ENCODE measurements around the gene NINJ1. TPM values are rescaled to one million over a fixed set of nuclear protein-coding genes. Genes with fewer than 3 reads are reported as not detected.

NINJ1 gene
- total RNA-seq, 2 experiments from 2014 or later = 31.1 to 54.9 TPM

DNA sequence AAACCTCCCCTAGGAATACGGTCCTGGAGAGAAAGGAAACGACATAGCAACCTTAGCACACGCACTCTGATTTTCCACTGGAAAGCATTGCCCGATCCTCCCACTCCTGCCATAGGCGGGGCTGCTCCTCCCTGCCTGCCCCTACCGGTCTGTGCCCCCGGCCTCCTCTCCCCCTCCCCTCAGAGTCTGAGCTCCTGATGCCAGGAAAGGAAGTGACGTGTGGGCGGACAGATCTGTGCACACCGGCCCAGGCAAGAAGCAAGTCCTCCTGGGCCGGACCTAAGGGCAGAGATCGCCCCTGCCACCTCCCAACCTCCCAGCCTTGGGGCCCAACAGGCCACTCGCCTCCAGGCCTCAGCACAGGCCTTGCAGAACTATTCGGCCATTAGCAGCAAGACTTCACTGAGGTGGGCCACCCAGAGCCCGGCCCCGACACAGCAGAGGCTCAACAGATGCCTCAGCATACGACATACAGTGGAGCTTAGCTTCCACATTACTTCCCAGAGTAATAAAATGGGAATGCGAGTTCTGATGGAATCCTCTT lies 7.2 kb downstream of the NINJ1 start:
- Mint-ChIP-seq H3K27ac (peak overlapping the region; percentile 90), H3K36me3 (peaks cover 8% of the 10 kb centered on the region), H3K9me3 (ENCODE audit: low read depth) (no peaks in the 10 kb centered on the region), H3K27me3 (no peaks in the 10 kb centered on the region), H3K4me1 (peaks cover 58% of the 10 kb centered on the region), H3K4me3 (no peak overlapping the region)
- ATAC-seq = no peak
- CTCF ChIA-PET = interaction anchor here (2.6 to 4.8 kb wide), 2 partner anchors 17 to 18 kb away, joined by 10 to 45 read pairs; no protein-coding TSS in a partner anchor
- no peak for DNase-seq

DNA sequence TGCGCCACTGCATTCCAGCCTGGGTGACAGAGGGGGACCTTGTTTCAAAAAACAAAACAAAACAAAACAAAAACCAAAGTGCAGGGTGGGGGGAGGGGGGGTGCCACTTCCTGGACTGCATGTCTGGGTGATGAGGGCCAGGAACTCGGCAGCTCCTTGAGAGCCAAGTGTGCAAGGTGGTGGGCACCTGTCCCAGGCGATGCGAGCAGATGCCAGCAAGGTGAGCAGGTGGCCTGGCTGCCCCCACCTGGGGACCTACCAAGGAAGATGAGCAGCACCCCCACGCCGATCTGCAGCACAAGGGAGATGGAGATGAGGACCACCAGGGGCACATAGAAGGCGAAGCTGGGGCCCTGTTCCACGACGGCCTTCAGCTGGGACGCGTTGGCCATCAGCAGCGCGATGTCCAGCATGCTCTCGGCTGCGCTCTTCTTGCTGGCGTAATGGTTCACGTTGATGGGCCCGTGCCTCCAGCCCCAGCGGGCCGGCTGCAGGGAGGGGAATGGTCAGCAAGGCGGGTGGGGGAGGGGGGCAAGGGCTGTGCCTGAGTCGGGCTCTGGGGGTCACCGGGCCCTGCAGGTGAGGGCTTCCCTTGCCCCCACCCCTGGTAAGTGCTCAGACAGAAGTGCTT lies 7.8 kb downstream of the NINJ1 start:
- Mint-ChIP-seq H3K27ac (peak overlapping the region; percentile 90), H3K9me3 (ENCODE audit: low read depth) (no peaks in the 10 kb centered on the region), H3K36me3 (peaks cover 8% of the 10 kb centered on the region), H3K27me3 (no peaks in the 10 kb centered on the region), H3K4me1 (peaks cover 52% of the 10 kb centered on the region), H3K4me3 (peak overlapping the region; percentile 20)
- DNase-seq (no peak), ATAC-seq (peak; percentile 21)
- CTCF ChIA-PET = interaction anchor here (1.3 to 4.8 kb wide), 3 partner anchors 18 to 123 kb away, joined by 3 to 45 read pairs (median 10); no protein-coding TSS in a partner anchor

DNA sequence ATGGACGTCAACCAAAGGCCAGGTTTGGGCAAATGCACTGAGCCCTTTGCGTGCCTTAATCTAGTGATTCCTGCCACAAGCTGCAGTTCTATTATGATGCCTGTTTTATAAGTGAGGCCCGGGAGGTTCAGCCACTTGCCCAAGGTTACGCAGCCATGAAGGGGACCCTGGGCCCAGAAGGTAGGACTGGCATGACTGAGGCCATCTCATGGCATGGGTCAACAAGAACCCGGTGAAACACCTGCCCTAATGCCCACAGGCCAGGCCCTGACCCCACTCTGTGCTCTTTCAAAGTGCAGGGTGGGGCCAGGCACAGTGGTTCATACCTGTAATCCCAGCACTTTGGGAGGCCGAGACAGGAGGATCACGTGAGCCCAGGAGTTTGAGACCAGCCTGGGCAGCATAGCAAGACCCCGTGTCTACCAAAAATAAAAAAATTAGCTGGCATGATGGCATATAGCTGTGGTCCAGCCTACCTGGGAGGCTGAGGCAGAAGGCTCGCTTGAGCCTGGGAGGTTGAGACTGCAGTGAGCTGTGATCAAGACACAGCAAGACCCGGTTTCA lies 8.6 kb downstream of the NINJ1 start:
- H3K27me3 Mint-ChIP-seq = no peaks in the 10 kb centered on the region
- CTCF ChIA-PET = interaction anchor here (1.3 to 4.8 kb wide), 4 partner anchors 17 to 122 kb away, joined by 3 to 45 read pairs (median 6); no protein-coding TSS in a partner anchor
- H3K27ac Mint-ChIP-seq = peak overlapping the region; percentile 90
- peaks cover 46% of the 10 kb centered on the region for H3K4me1 Mint-ChIP-seq
- no peak overlapping the region for H3K4me3 Mint-ChIP-seq
- H3K36me3 Mint-ChIP-seq = peaks cover 8% of the 10 kb centered on the region
- no peaks in the 10 kb centered on the region for H3K9me3 Mint-ChIP-seq (ENCODE audit: low read depth)
- ATAC-seq (no peak), DNase-seq (no peak)

DNA sequence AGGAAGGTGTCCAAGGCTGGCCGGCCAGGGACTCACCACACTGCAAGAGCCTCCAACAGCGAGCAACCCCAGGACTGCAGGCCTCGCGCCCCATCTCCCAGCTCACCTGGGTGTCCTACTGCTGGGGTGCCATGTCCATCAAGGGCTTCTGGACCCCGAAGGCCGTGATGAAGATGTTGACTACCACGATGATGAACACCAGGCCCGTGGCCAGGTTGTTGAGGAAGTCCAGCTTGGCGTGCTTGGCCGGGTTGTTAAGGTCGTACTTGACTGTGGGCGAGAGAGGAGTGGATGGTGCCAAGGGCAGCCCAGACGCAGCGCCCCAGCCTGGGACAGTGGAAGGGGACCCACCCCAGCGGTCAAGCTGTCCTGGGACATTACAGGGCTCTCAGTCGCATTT lies 9.3 kb downstream of the NINJ1 start:
- peaks cover 52% of the 10 kb centered on the region for H3K4me1 Mint-ChIP-seq
- DNase-seq (no peak), ATAC-seq (no peak)
- CTCF ChIA-PET = interaction anchor here (1.3 to 4.8 kb wide), 3 partner anchors 16 to 122 kb away, joined by 3 to 45 read pairs (median 3); no protein-coding TSS in a partner anchor
- peak overlapping the region; percentile 76 for H3K27ac Mint-ChIP-seq
- no peaks in the 10 kb centered on the region for H3K27me3 Mint-ChIP-seq
- no peak overlapping the region for H3K4me3 Mint-ChIP-seq
- no peaks in the 10 kb centered on the region for H3K9me3 Mint-ChIP-seq (ENCODE audit: low read depth)
- peaks cover 8% of the 10 kb centered on the region for H3K36me3 Mint-ChIP-seq

- no peaks in the 10 kb centered on the region for H3K27me3 Mint-ChIP-seq
- H3K9me3 Mint-ChIP-seq (ENCODE audit: low read depth) = no peaks in the 10 kb centered on the region
- peaks cover 56% of the 10 kb centered on the region for H3K4me1 Mint-ChIP-seq
- peaks cover 8% of the 10 kb centered on the region for H3K36me3 Mint-ChIP-seq
- DNase-seq (no peak), ATAC-seq (no peak)
- CTCF ChIA-PET = interaction anchor here (1.2 to 4.8 kb wide), 2 partner anchors 15 to 27 kb away, joined by 3 to 45 read pairs; no protein-coding TSS in a partner anchor
- no peak overlapping the region for H3K4me3 Mint-ChIP-seq
- H3K27ac Mint-ChIP-seq = peak overlapping the region; percentile 76
Measured at GRCh38 chr9:93123561-93124283, 10.3 kb downstream of the NINJ1 start.

DNA sequence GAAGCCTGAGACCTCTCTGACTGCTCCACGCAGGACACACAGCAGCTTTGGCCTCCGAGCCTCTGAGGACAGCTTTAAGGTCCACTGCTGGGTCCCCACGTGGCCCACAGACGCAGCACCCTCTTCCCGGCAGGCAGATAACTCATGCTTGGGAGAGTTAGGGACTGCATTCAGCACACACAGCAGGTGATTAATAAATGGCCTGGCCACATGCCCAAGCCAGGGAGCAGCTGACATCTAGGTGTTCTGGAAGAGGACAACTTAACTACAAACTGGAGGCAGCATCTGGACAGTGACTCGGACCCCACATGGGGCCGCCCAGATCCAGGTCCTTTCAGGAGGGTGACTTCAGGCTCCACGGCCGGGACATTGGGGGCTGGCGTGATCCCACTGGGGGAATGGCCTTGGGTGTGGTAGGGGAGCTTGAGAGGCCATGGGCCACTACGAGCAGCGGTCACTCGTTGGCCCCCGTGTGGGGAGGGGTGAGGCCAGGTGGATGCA lies 11.3 kb downstream of the NINJ1 start:
- Mint-ChIP-seq H3K27me3 (no peaks in the 10 kb centered on the region), H3K4me3 (no peak overlapping the region), H3K4me1 (peaks cover 48% of the 10 kb centered on the region), H3K27ac (no peak overlapping the region), H3K36me3 (peaks cover 8% of the 10 kb centered on the region), H3K9me3 (ENCODE audit: low read depth) (no peaks in the 10 kb centered on the region)
- CTCF ChIA-PET = interaction anchor here (0.6 kb wide), 1 partner anchor 1002 kb away, joined by 3 read pairs; no protein-coding TSS in a partner anchor
- no peak for DNase-seq
- ATAC-seq = no peak

DNA sequence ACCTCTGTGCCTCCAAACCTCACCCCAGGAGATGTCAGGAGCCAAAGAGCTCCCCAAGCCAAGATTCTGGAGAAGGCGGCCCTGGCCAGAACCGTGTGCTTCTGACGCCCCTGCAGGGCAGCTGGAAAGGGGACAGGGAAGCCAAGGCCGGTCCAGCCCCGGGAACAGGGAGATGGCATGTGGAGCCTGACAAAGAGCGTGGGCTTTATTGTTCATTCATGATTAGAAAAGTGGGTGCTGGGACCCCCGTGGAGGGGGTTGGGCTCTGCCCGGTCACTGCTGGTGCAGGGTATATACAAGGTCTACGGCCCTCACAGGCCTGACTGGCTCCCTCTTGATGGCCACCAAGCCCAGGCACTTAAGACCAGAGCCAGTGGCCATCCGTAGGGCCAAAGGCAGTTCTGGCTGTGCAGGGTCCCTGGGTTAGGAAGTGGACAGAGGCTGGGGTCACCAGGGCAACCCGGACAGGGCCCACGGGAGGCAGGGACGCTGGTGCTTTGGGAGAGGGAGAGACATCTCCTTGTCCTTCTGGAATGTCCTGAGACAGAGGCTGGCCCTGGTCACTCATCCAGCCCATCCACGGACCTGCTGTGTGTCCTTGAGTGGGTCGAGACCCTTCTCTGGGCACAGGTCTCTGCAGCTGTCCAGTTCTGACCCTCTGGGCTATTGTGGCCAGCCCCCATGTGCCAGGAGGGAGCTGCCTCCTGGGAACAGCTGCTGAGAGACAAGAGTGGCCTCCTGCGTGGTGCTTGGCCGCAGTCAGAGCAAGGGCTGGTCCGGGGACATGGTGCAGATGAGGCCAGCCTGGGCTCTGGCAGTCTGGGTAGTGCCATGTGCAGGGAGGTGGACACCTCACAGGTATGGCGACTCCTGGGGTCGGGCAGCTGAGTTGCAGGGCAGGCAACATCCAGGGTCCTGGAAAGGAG lies 12.5 kb downstream of the NINJ1 start:
- ATAC-seq (no peak), DNase-seq (no peak)
- peaks cover 36% of the 10 kb centered on the region for H3K4me1 Mint-ChIP-seq
- H3K9me3 Mint-ChIP-seq (ENCODE audit: low read depth) = no peaks in the 10 kb centered on the region
- no peak overlapping the region for H3K4me3 Mint-ChIP-seq
- peaks cover 8% of the 10 kb centered on the region for H3K36me3 Mint-ChIP-seq
- no peaks in the 10 kb centered on the region for H3K27me3 Mint-ChIP-seq
- CTCF ChIA-PET = interaction anchor here (4.1 kb wide), 1 partner anchor 12 kb away, joined by 63 read pairs; no protein-coding TSS in a partner anchor
- no peak overlapping the region for H3K27ac Mint-ChIP-seq

DNA sequence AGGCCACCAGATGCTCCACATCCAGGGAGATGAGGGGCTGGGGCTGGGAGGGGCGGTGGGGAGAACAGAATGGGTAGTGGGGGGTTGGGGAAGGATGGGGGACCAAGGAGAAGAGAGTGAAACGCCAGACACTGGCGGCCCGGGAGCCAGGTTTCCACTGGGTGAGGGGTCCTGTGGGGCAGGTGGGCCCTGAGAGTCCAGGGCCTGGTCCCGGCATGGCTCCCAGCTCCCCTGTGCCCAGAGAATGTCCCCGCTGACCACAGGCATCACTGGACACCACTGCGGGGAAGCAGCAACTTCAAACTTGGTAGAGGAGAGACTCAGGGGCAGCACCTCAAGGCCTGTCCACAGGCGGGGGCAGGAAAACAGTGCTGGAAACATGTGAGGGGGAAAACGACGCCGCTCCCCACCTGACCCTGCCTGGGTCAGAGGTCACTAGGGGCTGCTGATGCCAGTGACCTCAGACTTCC lies 13.2 kb downstream of the NINJ1 start:
- ATAC-seq = no peak
- CTCF ChIA-PET = interaction anchor here (0.9 to 4.1 kb wide), 2 partner anchors 12 to 15 kb away, joined by 3 to 63 read pairs; no protein-coding TSS in a partner anchor
- H3K4me3 Mint-ChIP-seq = no peak overlapping the region

DNA sequence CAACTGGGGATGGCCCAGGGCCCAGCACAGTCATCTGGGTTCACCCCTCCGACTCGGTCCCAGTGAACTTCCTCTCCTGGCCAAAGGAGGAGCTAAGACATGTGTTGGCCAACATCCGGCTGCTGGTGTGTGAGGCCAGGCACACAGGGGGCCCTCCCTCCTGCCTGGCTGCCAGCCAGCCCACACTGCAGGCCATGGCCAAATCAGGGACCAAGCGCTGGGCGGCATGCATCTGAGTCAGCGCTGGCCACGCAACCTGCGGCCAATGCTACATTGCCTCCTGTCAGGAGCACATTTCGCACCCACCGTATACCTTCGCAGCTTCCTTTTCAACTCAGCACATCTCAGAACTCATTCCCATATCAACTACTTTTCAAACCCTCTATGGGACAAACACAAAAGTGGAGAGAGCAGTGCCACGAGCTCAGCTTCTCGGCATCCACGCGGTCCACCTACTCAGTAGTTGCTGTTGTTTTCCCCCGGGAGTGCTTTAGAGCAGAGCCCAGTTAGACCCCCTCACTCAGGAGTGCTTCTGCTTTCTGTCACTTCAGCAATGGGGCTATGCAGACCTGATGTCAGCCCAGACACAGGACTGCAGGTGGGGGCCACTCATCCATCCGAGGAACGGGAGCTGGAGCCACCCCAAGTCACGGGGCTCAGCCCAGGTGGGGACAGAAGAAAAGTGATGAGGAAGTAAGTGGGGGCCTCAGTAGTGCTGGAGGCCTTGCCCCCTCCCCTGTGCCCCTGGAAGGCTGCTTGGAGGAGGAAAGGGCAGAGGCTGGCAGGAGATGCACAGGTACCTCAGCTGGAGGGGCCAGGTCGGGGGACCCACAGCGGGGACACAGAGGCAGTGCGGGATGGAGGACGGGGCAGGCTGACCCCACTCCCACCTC lies 13.9 kb downstream of the NINJ1 start:
- Mint-ChIP-seq H3K4me1 (peaks cover 23% of the 10 kb centered on the region), H3K27me3 (no peaks in the 10 kb centered on the region), H3K36me3 (peaks cover 4% of the 10 kb centered on the region), H3K9me3 (ENCODE audit: low read depth) (no peaks in the 10 kb centered on the region), H3K27ac (peak overlapping the region; percentile 80), H3K4me3 (no peak overlapping the region)
- CTCF ChIA-PET = interaction anchor here (0.7 to 4.1 kb wide), 9 partner anchors 10 to 116 kb away, joined by 3 to 63 read pairs (median 3); no protein-coding TSS in a partner anchor
- ATAC-seq = peak; percentile 91
- peak; percentile 72 for DNase-seq

More for the DNA sequence above, 13.2 kb downstream of the NINJ1 start:
- H3K9me3 Mint-ChIP-seq (ENCODE audit: low read depth) = no peaks in the 10 kb centered on the region
- H3K4me1 Mint-ChIP-seq = peaks cover 29% of the 10 kb centered on the region
- no peaks in the 10 kb centered on the region for H3K27me3 Mint-ChIP-seq
- peaks cover 7% of the 10 kb centered on the region for H3K36me3 Mint-ChIP-seq
- H3K27ac Mint-ChIP-seq = no peak overlapping the region
- no peak for DNase-seq

- peak overlapping the region; percentile 80 for H3K27ac Mint-ChIP-seq
- peaks cover 20% of the 10 kb centered on the region for H3K4me1 Mint-ChIP-seq
- peaks cover 1% of the 10 kb centered on the region for H3K36me3 Mint-ChIP-seq
- ATAC-seq (peak; percentile 7), DNase-seq (no peak)
- CTCF ChIA-PET = interaction anchor here (0.7 to 4.1 kb wide), 10 partner anchors 10 to 116 kb away, joined by 3 to 63 read pairs (median 3); partner anchors contain the start of genes CARD19 and NINJ1
- H3K27me3 Mint-ChIP-seq = no peaks in the 10 kb centered on the region
- H3K9me3 Mint-ChIP-seq (ENCODE audit: low read depth) = no peaks in the 10 kb centered on the region
- no peak overlapping the region for H3K4me3 Mint-ChIP-seq
Measured at GRCh38 chr9:93119703-93119952, 14.4 kb downstream of the NINJ1 start.

DNA sequence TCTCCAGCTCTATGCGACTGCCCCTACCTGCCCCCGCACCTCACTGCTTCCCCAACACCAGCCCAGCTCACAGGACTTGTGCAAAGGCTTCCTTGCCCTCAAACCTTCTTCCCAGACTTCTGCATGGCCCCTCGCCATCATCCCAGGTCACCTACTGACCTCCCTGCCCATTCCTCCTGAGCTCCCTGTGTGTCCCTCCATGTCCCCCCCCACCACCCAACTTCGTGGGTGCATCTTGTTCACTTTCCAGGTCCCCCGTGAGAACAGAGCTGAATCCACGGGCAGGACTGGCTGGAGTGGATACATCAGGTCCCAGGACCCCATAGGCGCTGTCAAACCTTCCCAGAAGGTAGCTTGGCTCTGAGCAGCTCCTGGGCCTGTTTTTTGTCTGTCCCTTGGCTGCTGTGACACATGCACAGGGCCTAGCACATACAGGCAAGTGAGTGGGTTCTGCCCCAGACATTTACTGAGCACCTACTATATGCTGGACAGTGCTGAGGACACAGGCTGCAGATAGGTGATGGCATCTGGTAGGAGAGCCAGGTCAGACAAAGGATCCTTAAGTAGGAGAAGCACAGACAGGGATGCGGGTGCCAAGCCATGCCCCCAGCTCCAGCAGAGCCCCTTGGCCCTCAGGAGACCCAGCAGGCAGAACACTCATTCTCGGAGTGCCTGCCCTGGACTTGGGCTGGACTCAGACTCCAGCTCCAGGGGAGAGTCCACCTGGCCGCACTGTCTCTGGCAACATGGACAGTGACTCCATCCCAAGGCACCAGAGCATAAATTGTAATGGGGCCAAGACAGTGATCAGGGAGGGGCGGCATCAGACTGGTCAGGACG lies 15.0 kb downstream of the NINJ1 start:
- Mint-ChIP-seq H3K9me3 (ENCODE audit: low read depth) (no peaks in the 10 kb centered on the region), H3K27me3 (no peaks in the 10 kb centered on the region), H3K27ac (peak overlapping the region; percentile 80), H3K36me3 (no peaks in the 10 kb centered on the region), H3K4me3 (no peak overlapping the region), H3K4me1 (peaks cover 18% of the 10 kb centered on the region)
- DNase-seq (no peak), ATAC-seq (no peak)
- CTCF ChIA-PET = interaction anchor here (0.9 to 4.1 kb wide), 9 partner anchors 10 to 115 kb away, joined by 3 to 63 read pairs (median 3); partner anchors contain the start of genes CARD19 and NINJ1
